ENCODE measurements around the gene FIG4. TPM values are rescaled to one million over a fixed set of nuclear protein-coding genes. Genes with fewer than 3 reads are reported as not detected.

Gene FIG4
- total RNA-seq, 1 donor from 2014 or later: 21.8 TPM

DNA sequence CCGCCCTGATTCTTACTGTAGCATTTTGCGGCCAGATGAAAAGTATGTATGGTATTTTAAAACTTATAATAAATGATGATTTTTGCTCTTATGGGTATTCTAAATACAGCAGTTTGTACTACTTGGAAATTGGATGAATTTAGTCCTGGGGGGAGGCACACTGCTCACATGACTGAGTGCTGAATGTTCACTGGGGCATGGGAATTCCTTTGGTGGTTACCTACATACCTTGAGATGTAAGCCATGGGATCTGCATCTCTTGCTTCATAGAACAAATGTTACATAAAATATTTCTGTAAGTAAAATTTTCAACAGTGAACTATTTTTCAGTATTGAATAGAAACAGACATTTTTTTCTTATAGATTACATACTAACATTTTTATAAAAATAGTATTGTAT, 71.1 kb downstream of the FIG4 start:
- H3K4me3 Mint-ChIP-seq: no peak overlapping the region
- ChIA-PET POLR2A (no interaction called here), CTCF (no interaction called here)
- DNase-seq: no peak
- no peak for ATAC-seq (ENCODE audit: low read depth)
- peaks cover 64% of the 10 kb centered on the region for H3K36me3 Mint-ChIP-seq (ENCODE audit: low read depth)
- H3K27ac Mint-ChIP-seq: no peak overlapping the region
- TF ChIP-seq, protein P1, sequence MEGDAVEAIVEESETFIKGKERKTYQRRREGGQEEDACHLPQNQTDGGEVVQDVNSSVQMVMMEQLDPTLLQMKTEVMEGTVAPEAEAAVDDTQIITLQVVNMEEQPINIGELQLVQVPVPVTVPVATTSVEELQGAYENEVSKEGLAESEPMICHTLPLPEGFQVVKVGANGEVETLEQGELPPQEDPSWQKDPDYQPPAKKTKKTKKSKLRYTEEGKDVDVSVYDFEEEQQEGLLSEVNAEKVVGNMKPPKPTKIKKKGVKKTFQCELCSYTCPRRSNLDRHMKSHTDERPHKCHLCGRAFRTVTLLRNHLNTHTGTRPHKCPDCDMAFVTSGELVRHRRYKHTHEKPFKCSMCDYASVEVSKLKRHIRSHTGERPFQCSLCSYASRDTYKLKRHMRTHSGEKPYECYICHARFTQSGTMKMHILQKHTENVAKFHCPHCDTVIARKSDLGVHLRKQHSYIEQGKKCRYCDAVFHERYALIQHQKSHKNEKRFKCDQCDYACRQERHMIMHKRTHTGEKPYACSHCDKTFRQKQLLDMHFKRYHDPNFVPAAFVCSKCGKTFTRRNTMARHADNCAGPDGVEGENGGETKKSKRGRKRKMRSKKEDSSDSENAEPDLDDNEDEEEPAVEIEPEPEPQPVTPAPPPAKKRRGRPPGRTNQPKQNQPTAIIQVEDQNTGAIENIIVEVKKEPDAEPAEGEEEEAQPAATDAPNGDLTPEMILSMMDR (IDR thresholded peaks at IDR 0.05): no peak
- intact Hi-C loops (cut with micrococcal nuclease): no loop called here
- H3K27me3 Mint-ChIP-seq: no peaks in the 10 kb centered on the region
- H3K4me1 Mint-ChIP-seq: peaks cover 18% of the 10 kb centered on the region
- H3K9me3 Mint-ChIP-seq: peaks cover 3% of the 10 kb centered on the region

DNA sequence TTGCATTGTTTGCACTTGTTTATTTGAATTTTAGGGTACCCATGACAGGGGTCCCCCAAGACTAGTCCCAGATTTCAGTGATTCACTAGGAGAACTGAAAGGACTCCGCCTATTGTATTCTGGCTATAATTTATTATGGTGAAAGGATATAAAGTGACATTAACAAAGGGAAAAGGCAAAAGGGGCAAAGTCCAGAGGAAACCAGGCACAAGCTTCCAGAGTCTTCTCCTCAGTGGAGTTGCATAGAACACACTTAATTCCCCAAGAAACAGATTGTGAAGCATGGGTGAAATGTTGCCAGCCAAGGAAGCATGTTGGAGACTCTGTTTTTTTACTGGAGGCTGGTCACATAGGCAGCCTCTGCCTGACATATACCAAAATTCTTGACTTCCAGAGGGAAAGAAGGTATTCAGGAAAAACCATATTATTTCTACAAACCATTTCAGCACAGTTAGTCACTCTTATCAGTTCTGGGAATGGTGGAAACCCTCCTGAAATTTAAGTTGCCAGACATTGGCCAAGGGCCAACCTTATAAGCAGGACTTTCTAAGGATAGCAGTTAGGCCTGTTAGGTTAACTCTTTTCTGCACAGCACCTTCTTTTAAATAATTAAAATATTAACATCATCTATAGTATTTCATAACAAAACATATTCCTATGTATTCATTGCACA, 71.8 kb downstream of the FIG4 start:
- POLR2A ChIA-PET: no interaction called here
- CTCF ChIA-PET: interaction anchor here (1.4 kb wide), 1 partner anchor 19 kb away, joined by 3 read pairs; no protein-coding TSS in a partner anchor
- no peak overlapping the region for H3K4me3 Mint-ChIP-seq
- H3K27ac Mint-ChIP-seq: no peak overlapping the region
- peaks cover 18% of the 10 kb centered on the region for H3K4me1 Mint-ChIP-seq
- intact Hi-C loops (cut with micrococcal nuclease): no loop called here
- no peaks in the 10 kb centered on the region for H3K27me3 Mint-ChIP-seq
- peaks cover 3% of the 10 kb centered on the region for H3K9me3 Mint-ChIP-seq
- TF ChIP-seq, protein P1 (IDR thresholded peaks at IDR 0.05): no peak
- no peak for DNase-seq
- ATAC-seq (ENCODE audit: low read depth): no peak
- peaks cover 64% of the 10 kb centered on the region for H3K36me3 Mint-ChIP-seq (ENCODE audit: low read depth)

DNA sequence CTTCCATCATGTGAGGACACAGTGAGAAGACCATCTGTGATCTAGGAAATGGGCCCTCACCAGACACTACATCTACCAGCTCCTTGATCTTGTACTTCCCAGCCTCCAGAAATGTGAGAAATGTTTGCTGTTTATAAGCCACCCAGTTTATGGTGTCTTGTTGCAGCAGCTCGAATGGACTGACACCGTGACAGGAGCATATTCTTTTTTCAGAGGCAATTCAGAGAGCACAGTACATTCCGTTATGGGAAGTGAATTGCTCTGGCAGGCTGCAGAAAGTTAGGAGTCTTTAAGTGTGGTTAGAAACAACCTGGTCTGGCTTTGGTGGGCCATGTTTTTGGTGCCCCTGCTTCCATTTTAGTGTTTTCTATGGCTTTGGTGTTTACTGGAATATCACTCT, 75.1 kb downstream of the FIG4 start:
- TF ChIP-seq, protein P1 (IDR thresholded peaks at IDR 0.05): no peak
- no peak for ATAC-seq (ENCODE audit: low read depth)

DNA sequence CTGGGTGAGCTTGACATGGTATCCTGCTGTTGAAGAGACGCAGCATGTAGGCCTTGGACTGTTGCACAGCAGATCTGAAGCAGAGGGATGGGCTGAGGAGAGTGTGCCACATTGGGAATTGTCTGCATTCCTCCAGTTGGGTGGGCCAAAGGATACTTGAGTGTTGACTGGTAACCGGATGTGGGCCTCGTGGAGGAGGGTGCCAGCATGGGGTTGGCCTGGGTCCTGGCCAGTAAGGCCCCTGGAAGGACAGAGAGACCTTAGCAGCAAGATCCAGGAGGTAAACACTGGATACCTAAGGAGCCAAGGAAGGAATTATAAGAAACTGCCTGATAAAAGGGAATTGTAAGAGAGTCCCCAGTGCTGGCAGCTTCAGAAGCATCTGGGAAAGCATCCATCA, 76.9 kb downstream of the FIG4 start:
- H3K4me3 Mint-ChIP-seq: no peak overlapping the region
- ChIA-PET POLR2A (no interaction called here), CTCF (no interaction called here)
- DNase-seq (no peak), ATAC-seq (ENCODE audit: low read depth) (no peak)
- peaks cover 50% of the 10 kb centered on the region for H3K36me3 Mint-ChIP-seq (ENCODE audit: low read depth)
- H3K27me3 Mint-ChIP-seq: no peaks in the 10 kb centered on the region
- peaks cover 41% of the 10 kb centered on the region for H3K4me1 Mint-ChIP-seq
- intact Hi-C loops (cut with micrococcal nuclease): no loop called here
- peaks cover 5% of the 10 kb centered on the region for H3K9me3 Mint-ChIP-seq
- TF ChIP-seq, protein P1 (IDR thresholded peaks at IDR 0.05): no peak
- H3K27ac Mint-ChIP-seq: no peak overlapping the region

More for the DNA sequence above, 75.1 kb downstream of the FIG4 start:
- H3K4me1 Mint-ChIP-seq: peaks cover 28% of the 10 kb centered on the region
- H3K27me3 Mint-ChIP-seq: no peaks in the 10 kb centered on the region
- no peak overlapping the region for H3K4me3 Mint-ChIP-seq
- H3K27ac Mint-ChIP-seq: no peak overlapping the region
- H3K9me3 Mint-ChIP-seq: no peaks in the 10 kb centered on the region
- DNase-seq: no peak
- ChIA-PET POLR2A (no interaction called here), CTCF (no interaction called here)
- intact Hi-C loops (cut with micrococcal nuclease): no loop called here
- peaks cover 52% of the 10 kb centered on the region for H3K36me3 Mint-ChIP-seq (ENCODE audit: low read depth)

DNA sequence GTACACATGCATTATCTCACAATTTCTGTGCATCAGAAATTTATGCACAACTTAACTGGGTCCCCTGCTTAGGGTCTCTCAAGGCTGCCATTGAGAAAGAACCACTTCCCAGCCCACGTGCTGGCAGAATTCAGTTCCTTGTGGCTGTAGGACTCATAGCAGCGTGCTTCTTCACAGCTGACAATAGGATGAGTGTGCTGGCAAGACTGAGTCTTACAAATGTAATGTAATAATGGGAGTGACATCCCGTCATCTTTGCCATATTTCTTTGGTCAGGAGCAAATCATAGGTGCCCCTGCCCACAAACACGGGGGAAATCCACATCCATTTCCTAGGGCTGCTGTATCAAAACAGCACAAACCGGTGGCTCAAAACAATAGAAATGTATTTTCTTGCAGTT, 77.4 kb downstream of the FIG4 start:
- Mint-ChIP-seq H3K27ac (no peak overlapping the region), H3K36me3 (ENCODE audit: low read depth) (peaks cover 47% of the 10 kb centered on the region)

More for the DNA sequence above, 77.4 kb downstream of the FIG4 start:
- TF ChIP-seq, protein P1 (IDR thresholded peaks at IDR 0.05): no peak
- no peak for DNase-seq
- H3K27me3 Mint-ChIP-seq: no peaks in the 10 kb centered on the region
- ChIA-PET CTCF (no interaction called here), POLR2A (no interaction called here)
- peaks cover 42% of the 10 kb centered on the region for H3K4me1 Mint-ChIP-seq
- no peak for ATAC-seq (ENCODE audit: low read depth)
- intact Hi-C loops (cut with micrococcal nuclease): no loop called here
- no peak overlapping the region for H3K4me3 Mint-ChIP-seq
- peaks cover 5% of the 10 kb centered on the region for H3K9me3 Mint-ChIP-seq
